ENCODE measurements around the gene SLC29A4. TPM values are rescaled to one million over a fixed set of nuclear protein-coding genes. Genes with fewer than 3 reads are reported as not detected.
"Not testable (repeated sequence)": the region's sequence is repeated elsewhere in the genome, so short reads cannot be mapped to it uniquely, and the experiment has no call there.

SLC29A4 gene, protein sequence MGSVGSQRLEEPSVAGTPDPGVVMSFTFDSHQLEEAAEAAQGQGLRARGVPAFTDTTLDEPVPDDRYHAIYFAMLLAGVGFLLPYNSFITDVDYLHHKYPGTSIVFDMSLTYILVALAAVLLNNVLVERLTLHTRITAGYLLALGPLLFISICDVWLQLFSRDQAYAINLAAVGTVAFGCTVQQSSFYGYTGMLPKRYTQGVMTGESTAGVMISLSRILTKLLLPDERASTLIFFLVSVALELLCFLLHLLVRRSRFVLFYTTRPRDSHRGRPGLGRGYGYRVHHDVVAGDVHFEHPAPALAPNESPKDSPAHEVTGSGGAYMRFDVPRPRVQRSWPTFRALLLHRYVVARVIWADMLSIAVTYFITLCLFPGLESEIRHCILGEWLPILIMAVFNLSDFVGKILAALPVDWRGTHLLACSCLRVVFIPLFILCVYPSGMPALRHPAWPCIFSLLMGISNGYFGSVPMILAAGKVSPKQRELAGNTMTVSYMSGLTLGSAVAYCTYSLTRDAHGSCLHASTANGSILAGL
- 0.73 and 1.7 TPM in 2 replicates for total RNA-seq

- H3K36me3 Mint-ChIP-seq (ENCODE audit: low read depth), result no peaks in the 10 kb centered on the region
These were observed at the start of gene SLC29A4 for GRCh38 chr7:5282543-5283316. SLC29A4 (plus strand) TSS chr7:5282943; CDS start chr7:5287817, 4,874 bp downstream.

GRCh38 chr7:5234852-5235831 lies 47.6 kb upstream of the SLC29A4 start:
- Mint-ChIP-seq H3K36me3 (ENCODE audit: low read depth) (peaks cover 25% of the 10 kb centered on the region), H3K4me1 (ENCODE audit: low read depth) (peaks cover 11% of the 10 kb centered on the region), H3K9me3 (no peaks in the 10 kb centered on the region), H3K27me3 (ENCODE audit: low read depth) (peaks cover 3% of the 10 kb centered on the region), H3K27ac (no peak overlapping the region), H3K4me3 (ENCODE audit: low read depth) (no peak overlapping the region)
- DNase-seq (ENCODE audit: low spot score), result no peak
- intact Hi-C loops (cut with micrococcal nuclease), result no loop called here

More at GRCh38 chr7:5282543-5283316, at the start of gene SLC29A4:
- Mint-ChIP-seq H3K9me3 (no peaks in the 10 kb centered on the region), H3K27me3 (ENCODE audit: low read depth) (peaks cover 13% of the 10 kb centered on the region), H3K27ac (no peak within 1 kb of the TSS), H3K4me1 (ENCODE audit: low read depth) (no peaks in the 10 kb centered on the region), H3K4me3 (ENCODE audit: low read depth) (no peak within 1 kb of the TSS)
- DNase-seq (ENCODE audit: low spot score), result no peak
- intact Hi-C loops (cut with micrococcal nuclease), result no loop called here

DNA sequence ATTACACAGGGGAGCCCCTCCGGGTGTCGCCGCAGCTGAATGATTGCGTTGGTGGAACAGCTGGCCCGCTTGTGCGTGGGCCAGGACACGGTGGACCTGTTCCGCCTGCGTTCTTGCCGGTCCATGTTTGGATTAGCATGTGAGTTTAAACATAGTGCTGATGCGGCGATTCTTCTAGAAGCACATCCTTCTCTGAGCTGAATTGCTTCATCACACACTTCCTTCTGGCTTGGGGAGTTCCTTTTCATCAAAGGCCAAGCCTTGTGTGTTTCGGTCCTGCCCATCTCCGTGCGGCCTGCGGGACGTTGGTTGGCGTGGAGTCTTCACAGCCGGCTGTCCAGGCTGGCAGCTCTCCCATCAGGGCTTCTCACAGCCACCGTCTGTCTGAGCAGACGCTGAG lies 45.5 kb upstream of the SLC29A4 start:
- intact Hi-C loops (cut with micrococcal nuclease), result no loop called here
- no peak overlapping the region for H3K27ac Mint-ChIP-seq
- no peaks in the 10 kb centered on the region for H3K9me3 Mint-ChIP-seq
- peaks cover 6% of the 10 kb centered on the region for H3K36me3 Mint-ChIP-seq (ENCODE audit: low read depth)
- DNase-seq (ENCODE audit: low spot score), result no peak
- H3K27me3 Mint-ChIP-seq (ENCODE audit: low read depth), result peaks cover 11% of the 10 kb centered on the region
- H3K4me1 Mint-ChIP-seq (ENCODE audit: low read depth), result peaks cover 5% of the 10 kb centered on the region
- no peak overlapping the region for H3K4me3 Mint-ChIP-seq (ENCODE audit: low read depth)

DNA sequence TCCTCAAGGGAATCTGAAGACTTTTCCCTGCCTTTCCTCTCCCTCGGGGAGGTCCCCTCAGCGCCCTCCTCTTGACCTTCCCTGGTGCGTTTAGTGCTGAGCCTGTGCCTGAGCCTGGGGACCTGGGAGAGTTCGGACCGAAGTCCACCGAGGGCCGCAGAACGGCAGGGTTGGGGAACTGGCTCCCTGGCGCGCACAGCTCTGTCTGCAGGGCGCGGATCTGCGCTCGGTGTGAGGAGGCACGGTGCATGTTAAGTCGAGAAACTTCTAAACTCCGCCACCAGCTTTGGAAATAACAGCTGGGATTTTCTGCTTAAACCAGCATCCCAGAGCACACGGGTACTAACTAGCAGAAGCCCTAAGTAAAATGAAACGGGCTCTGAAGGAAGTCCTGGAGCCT lies 44.2 kb upstream of the SLC29A4 start:
- no peak overlapping the region for H3K27ac Mint-ChIP-seq
- H3K27me3 Mint-ChIP-seq (ENCODE audit: low read depth), result peaks cover 16% of the 10 kb centered on the region
- peaks cover 5% of the 10 kb centered on the region for H3K4me1 Mint-ChIP-seq (ENCODE audit: low read depth)
- no peak overlapping the region for H3K4me3 Mint-ChIP-seq (ENCODE audit: low read depth)
- no peaks in the 10 kb centered on the region for H3K9me3 Mint-ChIP-seq
- DNase-seq (ENCODE audit: low spot score), result no peak
- no peaks in the 10 kb centered on the region for H3K36me3 Mint-ChIP-seq (ENCODE audit: low read depth)
- intact Hi-C loops (cut with micrococcal nuclease), result no loop called here

DNA sequence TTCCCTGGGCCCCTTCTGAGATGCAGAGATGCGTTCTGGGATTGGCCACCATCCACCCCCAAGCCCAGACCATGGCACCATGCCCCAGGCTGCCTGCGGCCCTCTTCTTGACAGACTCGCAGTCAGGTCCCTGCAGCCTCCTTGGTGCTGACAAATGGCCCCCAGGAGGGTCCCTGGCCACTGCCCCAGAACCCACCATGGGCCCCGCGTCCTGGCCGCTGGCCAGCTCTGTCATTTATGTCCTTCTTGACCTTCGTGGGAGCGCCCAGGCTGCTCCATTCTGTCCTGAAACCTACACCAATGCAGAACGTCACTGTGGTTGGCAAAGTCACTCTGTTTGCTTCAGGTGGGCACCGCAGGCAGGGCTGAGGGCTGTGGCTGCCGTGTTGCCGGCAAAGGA lies 39.5 kb upstream of the SLC29A4 start:
- H3K27me3 Mint-ChIP-seq (ENCODE audit: low read depth), result peaks cover 16% of the 10 kb centered on the region
- H3K27ac Mint-ChIP-seq, result no peak overlapping the region
- H3K4me3 Mint-ChIP-seq (ENCODE audit: low read depth), result no peak overlapping the region
- DNase-seq (ENCODE audit: low spot score), result no peak
- intact Hi-C loops (cut with micrococcal nuclease), result no loop called here
- peaks cover 5% of the 10 kb centered on the region for H3K4me1 Mint-ChIP-seq (ENCODE audit: low read depth)
- H3K36me3 Mint-ChIP-seq (ENCODE audit: low read depth), result no peaks in the 10 kb centered on the region
- no peaks in the 10 kb centered on the region for H3K9me3 Mint-ChIP-seq

GRCh38 chr7:5248201-5248885 lies 34.4 kb upstream of the SLC29A4 start:
- no peak overlapping the region for H3K4me3 Mint-ChIP-seq (ENCODE audit: low read depth)
- no peak overlapping the region for H3K27ac Mint-ChIP-seq
- H3K9me3 Mint-ChIP-seq, result no peaks in the 10 kb centered on the region
- intact Hi-C loops (cut with micrococcal nuclease), result no loop called here
- no peaks in the 10 kb centered on the region for H3K36me3 Mint-ChIP-seq (ENCODE audit: low read depth)
- H3K27me3 Mint-ChIP-seq (ENCODE audit: low read depth), result no peaks in the 10 kb centered on the region
- no peaks in the 10 kb centered on the region for H3K4me1 Mint-ChIP-seq (ENCODE audit: low read depth)
- DNase-seq (ENCODE audit: low spot score), result no peak

GRCh38 chr7:5250787-5251186 lies 32.0 kb upstream of the SLC29A4 start:
- H3K27ac Mint-ChIP-seq; intact Hi-C loops (cut with micrococcal nuclease); H3K4me1 Mint-ChIP-seq (ENCODE audit: low read depth); DNase-seq (ENCODE audit: low spot score); H3K36me3 Mint-ChIP-seq (ENCODE audit: low read depth); H3K27me3 Mint-ChIP-seq (ENCODE audit: low read depth); H3K9me3 Mint-ChIP-seq; H3K4me3 Mint-ChIP-seq (ENCODE audit: low read depth): not testable (repeated sequence)

GRCh38 chr7:5253529-5253928 lies 29.2 kb upstream of the SLC29A4 start:
- not testable (repeated sequence) for H3K27me3 Mint-ChIP-seq (ENCODE audit: low read depth)

GRCh38 chr7:5254371-5254770 lies 28.4 kb upstream of the SLC29A4 start:
- H3K36me3 Mint-ChIP-seq (ENCODE audit: low read depth); H3K27ac Mint-ChIP-seq; H3K4me1 Mint-ChIP-seq (ENCODE audit: low read depth); H3K27me3 Mint-ChIP-seq (ENCODE audit: low read depth); DNase-seq (ENCODE audit: low spot score); H3K4me3 Mint-ChIP-seq (ENCODE audit: low read depth); H3K9me3 Mint-ChIP-seq; intact Hi-C loops (cut with micrococcal nuclease): not testable (repeated sequence)

More at GRCh38 chr7:5253529-5253928, 29.2 kb upstream of the SLC29A4 start:
- H3K4me3 Mint-ChIP-seq (ENCODE audit: low read depth); H3K9me3 Mint-ChIP-seq; H3K36me3 Mint-ChIP-seq (ENCODE audit: low read depth); H3K27ac Mint-ChIP-seq; DNase-seq (ENCODE audit: low spot score); intact Hi-C loops (cut with micrococcal nuclease); H3K4me1 Mint-ChIP-seq (ENCODE audit: low read depth): not testable (repeated sequence)

DNA sequence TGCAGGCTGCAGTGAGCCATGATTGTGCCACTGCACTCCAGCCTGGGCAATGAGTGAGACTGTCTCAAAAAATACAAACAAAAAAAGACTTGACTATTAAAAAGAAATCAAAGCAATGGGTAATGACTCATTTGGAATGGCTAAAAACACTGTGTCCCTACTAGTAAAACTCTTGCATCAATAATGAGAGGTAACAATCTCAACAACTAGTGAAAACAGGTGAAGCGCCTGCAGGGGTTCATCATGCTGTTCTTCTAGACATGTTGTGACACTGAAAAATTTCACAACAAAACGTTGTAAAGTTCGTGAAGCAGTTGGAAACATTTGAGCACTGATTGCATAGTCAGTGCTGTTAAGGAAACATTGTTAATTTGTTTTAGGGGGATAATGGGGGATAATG lies 26.9 kb upstream of the SLC29A4 start:
- no peaks in the 10 kb centered on the region for H3K27me3 Mint-ChIP-seq (ENCODE audit: low read depth)
- intact Hi-C loops (cut with micrococcal nuclease), result no loop called here
- DNase-seq (ENCODE audit: low spot score), result no peak
- no peaks in the 10 kb centered on the region for H3K4me1 Mint-ChIP-seq (ENCODE audit: low read depth)
- H3K4me3 Mint-ChIP-seq (ENCODE audit: low read depth), result no peak overlapping the region
- H3K36me3 Mint-ChIP-seq (ENCODE audit: low read depth), result no peaks in the 10 kb centered on the region
- no peaks in the 10 kb centered on the region for H3K9me3 Mint-ChIP-seq
- no peak overlapping the region for H3K27ac Mint-ChIP-seq

GRCh38 chr7:5260530-5261068 lies 22.1 kb upstream of the SLC29A4 start:
- H3K4me3 Mint-ChIP-seq (ENCODE audit: low read depth); H3K4me1 Mint-ChIP-seq (ENCODE audit: low read depth); intact Hi-C loops (cut with micrococcal nuclease); DNase-seq (ENCODE audit: low spot score); H3K27me3 Mint-ChIP-seq (ENCODE audit: low read depth); H3K27ac Mint-ChIP-seq; H3K9me3 Mint-ChIP-seq; H3K36me3 Mint-ChIP-seq (ENCODE audit: low read depth): not testable (repeated sequence)

DNA sequence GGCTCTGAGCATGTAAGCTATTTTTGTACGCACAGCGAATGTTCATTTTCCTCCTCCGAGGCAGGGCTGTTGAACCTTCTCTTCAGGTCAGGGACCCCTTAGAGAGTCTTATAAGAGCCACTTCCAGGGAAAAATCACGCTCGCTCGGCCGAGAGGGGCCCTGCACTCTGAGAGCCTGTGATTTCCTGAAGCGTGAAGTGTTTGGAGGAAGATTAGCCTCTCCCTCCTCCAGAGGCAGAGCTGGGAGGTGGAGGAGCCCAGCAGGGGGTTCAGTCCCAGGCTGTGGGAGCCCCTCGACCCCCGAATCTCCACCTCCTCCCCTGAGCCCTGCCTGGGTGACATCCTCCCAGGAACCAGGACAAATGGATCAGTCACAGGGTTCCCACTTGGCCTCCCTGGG lies 19.7 kb upstream of the SLC29A4 start:
- H3K4me3 Mint-ChIP-seq (ENCODE audit: low read depth); H3K27me3 Mint-ChIP-seq (ENCODE audit: low read depth); H3K27ac Mint-ChIP-seq; H3K36me3 Mint-ChIP-seq (ENCODE audit: low read depth); H3K4me1 Mint-ChIP-seq (ENCODE audit: low read depth); DNase-seq (ENCODE audit: low spot score); intact Hi-C loops (cut with micrococcal nuclease); H3K9me3 Mint-ChIP-seq: not testable (repeated sequence)

Measured in activated T-helper 2 cell treated with anti-CD3 and anti-CD28 coated beads, Interferon-gamma antibody, Interleukin-2, Interleukin-4, amounts not matched to agents 10 μg/mL and 5 μg/mL and 100 μg/mL, durations not matched to agents 14 hours and 24 hours and 36 hours (primary cell).